ENCODE results near the gene PTGES2. TPM values are rescaled to one million over a fixed set of nuclear protein-coding genes. Genes with fewer than 3 reads are reported as not detected.
"Not testable (repeated sequence)": the region's sequence is repeated elsewhere in the genome, so short reads cannot be mapped to it uniquely, and the experiment has no call there.

PTGES2 gene
- total and polyA plus RNA-seq, 2 of the 13 experiments (the other 11 are each of a cell fraction or from before 2014, with no cell fraction given): 63.7 to 79.8 TPM

GRCh38 chr9:128132139-128132538 lies 4.6 kb upstream of the PTGES2 start (continued):
- not testable (repeated sequence) for TF ChIP-seq LCORL (IDR thresholded peaks at IDR 0.05)
- 0 out of 2 replicates have a peak, but pooled peaks have one; percentile 16 for TF ChIP-seq LCORL (CRISPR knock-in tag; IDR thresholded peaks at IDR 0.05)
- peak; percentile 69 for TF ChIP-seq SAP130 (CRISPR knock-in tag; IDR thresholded peaks at IDR 0.05; ENCODE audit: low read depth)
- peak; percentile 49; the same call in 1 of the 2 replicates for TF ChIP-seq ZFX (CRISPR knock-in tag; IDR thresholded peaks at IDR 0.05; ENCODE audit: low read depth)
- 0 out of 2 replicates have a peak, but pooled peaks have one; percentile 24 for TF ChIP-seq ZNF563 (CRISPR knock-in tag; IDR thresholded peaks at IDR 0.05)
- TF ChIP-seq FOXP4 (CRISPR knock-in tag; IDR thresholded peaks at IDR 0.05): peak; percentile 38; the same call in 1 of the 2 replicates
- TF ChIP-seq ZMYM4 (CRISPR knock-in tag; IDR thresholded peaks at IDR 0.05): peak; percentile 53; the same call in 1 of the 2 replicates
- TF ChIP-seq NFYC (CRISPR knock-in tag; IDR thresholded peaks at IDR 0.05): peak; percentile 52
- TF ChIP-seq ELF1 (CRISPR knock-in tag; IDR thresholded peaks at IDR 0.05): peak; percentile 55; the same call in 1 of the 2 replicates
- peak; percentile 66; the same call in 1 of the 2 replicates for TF ChIP-seq RXRB (CRISPR knock-in tag; IDR thresholded peaks at IDR 0.05; ENCODE audit: borderline replicate concordance)
- TF ChIP-seq ZNF142 (CRISPR knock-in tag; IDR thresholded peaks at IDR 0.05): peak; percentile 36; the same call in 1 of the 2 replicates
- TF ChIP-seq TCF7 (IDR thresholded peaks at IDR 0.05; ENCODE audit: low read depth): peak; percentile 78
- TF ChIP-seq RARA (CRISPR knock-in tag; IDR thresholded peaks at IDR 0.05): peak; percentile 3; the same call in 1 of the 2 replicates
- TF ChIP-seq GATAD2A (CRISPR knock-in tag; IDR thresholded peaks at IDR 0.05): 0 out of 2 replicates have a peak, but pooled peaks have one; percentile 48
- TF ChIP-seq GFI1 (CRISPR knock-in tag; IDR thresholded peaks at IDR 0.05; ENCODE audit: borderline replicate concordance): peak; percentile 81
- TF ChIP-seq, protein P1, sequence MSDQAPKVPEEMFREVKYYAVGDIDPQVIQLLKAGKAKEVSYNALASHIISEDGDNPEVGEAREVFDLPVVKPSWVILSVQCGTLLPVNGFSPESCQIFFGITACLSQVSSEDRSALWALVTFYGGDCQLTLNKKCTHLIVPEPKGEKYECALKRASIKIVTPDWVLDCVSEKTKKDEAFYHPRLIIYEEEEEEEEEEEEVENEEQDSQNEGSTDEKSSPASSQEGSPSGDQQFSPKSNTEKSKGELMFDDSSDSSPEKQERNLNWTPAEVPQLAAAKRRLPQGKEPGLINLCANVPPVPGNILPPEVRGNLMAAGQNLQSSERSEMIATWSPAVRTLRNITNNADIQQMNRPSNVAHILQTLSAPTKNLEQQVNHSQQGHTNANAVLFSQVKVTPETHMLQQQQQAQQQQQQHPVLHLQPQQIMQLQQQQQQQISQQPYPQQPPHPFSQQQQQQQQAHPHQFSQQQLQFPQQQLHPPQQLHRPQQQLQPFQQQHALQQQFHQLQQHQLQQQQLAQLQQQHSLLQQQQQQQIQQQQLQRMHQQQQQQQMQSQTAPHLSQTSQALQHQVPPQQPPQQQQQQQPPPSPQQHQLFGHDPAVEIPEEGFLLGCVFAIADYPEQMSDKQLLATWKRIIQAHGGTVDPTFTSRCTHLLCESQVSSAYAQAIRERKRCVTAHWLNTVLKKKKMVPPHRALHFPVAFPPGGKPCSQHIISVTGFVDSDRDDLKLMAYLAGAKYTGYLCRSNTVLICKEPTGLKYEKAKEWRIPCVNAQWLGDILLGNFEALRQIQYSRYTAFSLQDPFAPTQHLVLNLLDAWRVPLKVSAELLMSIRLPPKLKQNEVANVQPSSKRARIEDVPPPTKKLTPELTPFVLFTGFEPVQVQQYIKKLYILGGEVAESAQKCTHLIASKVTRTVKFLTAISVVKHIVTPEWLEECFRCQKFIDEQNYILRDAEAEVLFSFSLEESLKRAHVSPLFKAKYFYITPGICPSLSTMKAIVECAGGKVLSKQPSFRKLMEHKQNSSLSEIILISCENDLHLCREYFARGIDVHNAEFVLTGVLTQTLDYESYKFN (CRISPR knock-in tag; conservative IDR thresholded peaks at IDR 0.05): peak; percentile 71
- peak; percentile 36; the same call in 1 of the 2 replicates for TF ChIP-seq NR2F2 (IDR thresholded peaks at IDR 0.05; ENCODE audit: borderline replicate concordance, low read depth)
- TF ChIP-seq MIXL1 (CRISPR knock-in tag; IDR thresholded peaks at IDR 0.05): peak; percentile 12
- peak; percentile 71 for TF ChIP-seq NR2F6 (IDR thresholded peaks at IDR 0.05)
- TF ChIP-seq NR2F6 (CRISPR knock-in tag; IDR thresholded peaks at IDR 0.05): peak; percentile 75; the same call in 1 of the 2 replicates
